ENCODE data around the gene CYP2S1. TPM values are rescaled to one million over a fixed set of nuclear protein-coding genes. Genes with fewer than 3 reads are reported as not detected.
"Not testable (repeated sequence)": the region's sequence is repeated elsewhere in the genome, so short reads cannot be mapped to it uniquely, and the experiment has no call there.

CYP2S1 gene
- total RNA-seq, 2 donors from 2014 or later, result 0.75 to 1.1 TPM

- no peaks in the 10 kb centered on the region for H3K27me3 Mint-ChIP-seq
- ATAC-seq (peak; percentile 90), DNase-seq (no peak)
- H3K27ac Mint-ChIP-seq, result peak overlapping the region; percentile 68
- peak overlapping the region; percentile 62 for H3K4me3 Mint-ChIP-seq
- no peaks in the 10 kb centered on the region for H3K36me3 Mint-ChIP-seq (ENCODE audit: low read depth)
- no peaks in the 10 kb centered on the region for H3K9me3 ChIP-seq (ENCODE audit: control insufficient read depth, low read length, poor library complexity, severe bottlenecking)
- H3K4me1 Mint-ChIP-seq, result peaks cover 16% of the 10 kb centered on the region
Observed at GRCh38 chr19:41175801-41176777, 16.9 kb upstream of the CYP2S1 start.

GRCh38 chr19:41180173-41180572 is 12.8 kb upstream of the CYP2S1 start:
- not testable (repeated sequence) for DNase-seq; ATAC-seq; H3K36me3 Mint-ChIP-seq (ENCODE audit: low read depth); H3K4me3 Mint-ChIP-seq; H3K9me3 ChIP-seq (ENCODE audit: control insufficient read depth, low read length, poor library complexity, severe bottlenecking); H3K27ac Mint-ChIP-seq
- H3K4me1 Mint-ChIP-seq, result peaks cover 11% of the 10 kb centered on the region
- peaks cover 13% of the 10 kb centered on the region for H3K27me3 Mint-ChIP-seq

GRCh38 chr19:41186971-41187883 is 5.8 kb upstream of the CYP2S1 start:
- peaks cover 4% of the 10 kb centered on the region for H3K4me1 Mint-ChIP-seq
- no peaks in the 10 kb centered on the region for H3K9me3 ChIP-seq (ENCODE audit: control insufficient read depth, low read length, poor library complexity, severe bottlenecking)
- DNase-seq, result no peak
- peaks cover 5% of the 10 kb centered on the region for H3K36me3 Mint-ChIP-seq (ENCODE audit: low read depth)
- no peak for ATAC-seq
- H3K4me3 Mint-ChIP-seq, result no peak overlapping the region
- H3K27me3 Mint-ChIP-seq, result peaks cover 48% of the 10 kb centered on the region
- H3K27ac Mint-ChIP-seq, result no peak overlapping the region

- DNase-seq, result no peak
- Mint-ChIP-seq H3K27me3 (peaks cover 54% of the 10 kb centered on the region), H3K4me3 (no peak overlapping the region), H3K4me1 (peaks cover 9% of the 10 kb centered on the region), H3K27ac (no peak overlapping the region), H3K36me3 (ENCODE audit: low read depth) (peaks cover 5% of the 10 kb centered on the region)
- ATAC-seq, result no peak
- no peaks in the 10 kb centered on the region for H3K9me3 ChIP-seq (ENCODE audit: control insufficient read depth, low read length, poor library complexity, severe bottlenecking)
Observed at GRCh38 chr19:41187884-41188279, 5.1 kb upstream of the CYP2S1 start.

- H3K9me3 ChIP-seq (ENCODE audit: control insufficient read depth, low read length, poor library complexity, severe bottlenecking), result no peaks in the 10 kb centered on the region
- DNase-seq (no peak), ATAC-seq (no peak)
- Mint-ChIP-seq H3K4me1 (peaks cover 14% of the 10 kb centered on the region), H3K36me3 (ENCODE audit: low read depth) (peaks cover 3% of the 10 kb centered on the region), H3K27me3 (peaks cover 54% of the 10 kb centered on the region), H3K27ac (no peak overlapping the region), H3K4me3 (peak overlapping the region; percentile 31)
Observed at GRCh38 chr19:41189425-41190065, 3.5 kb upstream of the CYP2S1 start.

- Mint-ChIP-seq H3K36me3 (ENCODE audit: low read depth) (peaks cover 10% of the 10 kb centered on the region), H3K27me3 (peaks cover 66% of the 10 kb centered on the region), H3K27ac (peak overlapping the region; percentile 47), H3K4me3 (peak overlapping the region; percentile 58), H3K4me1 (peaks cover 21% of the 10 kb centered on the region)
- no peaks in the 10 kb centered on the region for H3K9me3 ChIP-seq (ENCODE audit: control insufficient read depth, low read length, poor library complexity, severe bottlenecking)
- no peak for ATAC-seq
- DNase-seq, result no peak
Observed at GRCh38 chr19:41193430-41194156, 574 bp downstream of the CYP2S1 start.

GRCh38 chr19:41194157-41194552 is 1.1 kb downstream of the CYP2S1 start:
- Mint-ChIP-seq H3K4me3 (peak overlapping the region; percentile 58), H3K36me3 (ENCODE audit: low read depth) (peaks cover 12% of the 10 kb centered on the region), H3K27me3 (peaks cover 69% of the 10 kb centered on the region), H3K4me1 (peaks cover 21% of the 10 kb centered on the region), H3K27ac (peak overlapping the region; percentile 47)
- DNase-seq, result no peak
- no peaks in the 10 kb centered on the region for H3K9me3 ChIP-seq (ENCODE audit: control insufficient read depth, low read length, poor library complexity, severe bottlenecking)
- ATAC-seq, result no peak

- no peaks in the 10 kb centered on the region for H3K9me3 ChIP-seq (ENCODE audit: control insufficient read depth, low read length, poor library complexity, severe bottlenecking)
- peak overlapping the region; percentile 47 for H3K27ac Mint-ChIP-seq
- peaks cover 60% of the 10 kb centered on the region for H3K27me3 Mint-ChIP-seq
- ATAC-seq (no peak), DNase-seq (no peak)
- peaks cover 21% of the 10 kb centered on the region for H3K4me1 Mint-ChIP-seq
- H3K4me3 Mint-ChIP-seq, result no peak overlapping the region
- peaks cover 9% of the 10 kb centered on the region for H3K36me3 Mint-ChIP-seq (ENCODE audit: low read depth)
Observed at GRCh38 chr19:41195675-41196497, 2.9 kb downstream of the CYP2S1 start.

GRCh38 chr19:41198559-41198958 is 5.5 kb downstream of the CYP2S1 start:
- Mint-ChIP-seq H3K27me3 (peaks cover 43% of the 10 kb centered on the region), H3K4me1 (peaks cover 14% of the 10 kb centered on the region), H3K27ac (no peak overlapping the region), H3K36me3 (ENCODE audit: low read depth) (peaks cover 9% of the 10 kb centered on the region), H3K4me3 (no peak overlapping the region)
- no peaks in the 10 kb centered on the region for H3K9me3 ChIP-seq (ENCODE audit: control insufficient read depth, low read length, poor library complexity, severe bottlenecking)
- DNase-seq, result no peak
- ATAC-seq, result no peak

GRCh38 chr19:41203371-41203770 is 10.4 kb downstream of the CYP2S1 start:
- H3K9me3 ChIP-seq (ENCODE audit: control insufficient read depth, low read length, poor library complexity, severe bottlenecking), result no peaks in the 10 kb centered on the region
- Mint-ChIP-seq H3K27me3 (peaks cover 17% of the 10 kb centered on the region), H3K4me1 (peaks cover 12% of the 10 kb centered on the region), H3K4me3 (no peak overlapping the region), H3K36me3 (ENCODE audit: low read depth) (peaks cover 2% of the 10 kb centered on the region), H3K27ac (no peak overlapping the region)
- no peak for DNase-seq
- no peak for ATAC-seq

GRCh38 chr19:41204338-41204737 is 11.3 kb downstream of the CYP2S1 start:
- H3K36me3 Mint-ChIP-seq (ENCODE audit: low read depth); H3K4me3 Mint-ChIP-seq; H3K9me3 ChIP-seq (ENCODE audit: control insufficient read depth, low read length, poor library complexity, severe bottlenecking); H3K27me3 Mint-ChIP-seq: not testable (repeated sequence)
- ATAC-seq (peak; percentile 99), DNase-seq (peak; percentile 57 to 77 (median 71))
- peak overlapping the region; percentile 72 for H3K27ac Mint-ChIP-seq
- H3K4me1 Mint-ChIP-seq, result peaks cover 12% of the 10 kb centered on the region

GRCh38 chr19:41205995-41206394 is 13.0 kb downstream of the CYP2S1 start:
- H3K4me3 Mint-ChIP-seq, result no peak overlapping the region
- no peaks in the 10 kb centered on the region for H3K36me3 Mint-ChIP-seq (ENCODE audit: low read depth)
- H3K27ac Mint-ChIP-seq, result peak overlapping the region; percentile 62
- no peaks in the 10 kb centered on the region for H3K9me3 ChIP-seq (ENCODE audit: control insufficient read depth, low read length, poor library complexity, severe bottlenecking)
- ATAC-seq (no peak), DNase-seq (no peak)
- peaks cover 3% of the 10 kb centered on the region for H3K27me3 Mint-ChIP-seq
- peaks cover 12% of the 10 kb centered on the region for H3K4me1 Mint-ChIP-seq

All from T-helper 17 cell (primary cell).